ENCODE results near the gene PRSS50.
"Not testable (repeated sequence)": the region's sequence is repeated elsewhere in the genome, so short reads cannot be mapped to it uniquely, and the experiment has no call there.

The PRSS50 gene

DNA sequence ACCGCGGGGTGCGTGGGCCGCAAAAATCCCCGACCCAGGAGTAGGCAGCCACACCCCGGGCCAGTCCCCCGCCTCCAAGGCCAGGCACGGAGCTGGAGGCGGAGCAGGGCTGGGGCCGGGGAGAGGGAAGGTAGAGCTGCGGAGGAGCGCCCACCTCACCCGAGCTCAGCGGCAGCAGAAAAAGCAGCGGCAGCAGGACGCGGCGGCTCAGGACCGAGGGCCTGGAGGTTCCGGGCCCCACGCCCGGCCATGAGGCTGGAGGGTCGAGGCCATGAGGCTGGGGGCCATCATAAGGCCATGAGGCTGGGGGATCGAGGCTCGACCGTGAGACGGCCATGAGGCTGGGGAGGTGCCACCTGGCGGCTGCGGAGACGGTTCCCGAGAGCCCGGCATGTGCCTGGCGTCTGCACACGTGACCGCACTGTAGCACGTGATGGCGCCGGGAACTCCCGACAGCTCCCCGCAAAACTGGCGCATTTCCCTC lies 32.9 kb upstream of the PRSS50 start:
- no peak overlapping the region for H3K4me3 ChIP-seq (ENCODE audit: low read depth, low read length)
- TF ChIP-seq, protein P1, sequence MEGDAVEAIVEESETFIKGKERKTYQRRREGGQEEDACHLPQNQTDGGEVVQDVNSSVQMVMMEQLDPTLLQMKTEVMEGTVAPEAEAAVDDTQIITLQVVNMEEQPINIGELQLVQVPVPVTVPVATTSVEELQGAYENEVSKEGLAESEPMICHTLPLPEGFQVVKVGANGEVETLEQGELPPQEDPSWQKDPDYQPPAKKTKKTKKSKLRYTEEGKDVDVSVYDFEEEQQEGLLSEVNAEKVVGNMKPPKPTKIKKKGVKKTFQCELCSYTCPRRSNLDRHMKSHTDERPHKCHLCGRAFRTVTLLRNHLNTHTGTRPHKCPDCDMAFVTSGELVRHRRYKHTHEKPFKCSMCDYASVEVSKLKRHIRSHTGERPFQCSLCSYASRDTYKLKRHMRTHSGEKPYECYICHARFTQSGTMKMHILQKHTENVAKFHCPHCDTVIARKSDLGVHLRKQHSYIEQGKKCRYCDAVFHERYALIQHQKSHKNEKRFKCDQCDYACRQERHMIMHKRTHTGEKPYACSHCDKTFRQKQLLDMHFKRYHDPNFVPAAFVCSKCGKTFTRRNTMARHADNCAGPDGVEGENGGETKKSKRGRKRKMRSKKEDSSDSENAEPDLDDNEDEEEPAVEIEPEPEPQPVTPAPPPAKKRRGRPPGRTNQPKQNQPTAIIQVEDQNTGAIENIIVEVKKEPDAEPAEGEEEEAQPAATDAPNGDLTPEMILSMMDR (IDR thresholded peaks at IDR 0.05; ENCODE audit: borderline replicate concordance, insufficient read depth, low read depth, low read length) = no peak

DNA sequence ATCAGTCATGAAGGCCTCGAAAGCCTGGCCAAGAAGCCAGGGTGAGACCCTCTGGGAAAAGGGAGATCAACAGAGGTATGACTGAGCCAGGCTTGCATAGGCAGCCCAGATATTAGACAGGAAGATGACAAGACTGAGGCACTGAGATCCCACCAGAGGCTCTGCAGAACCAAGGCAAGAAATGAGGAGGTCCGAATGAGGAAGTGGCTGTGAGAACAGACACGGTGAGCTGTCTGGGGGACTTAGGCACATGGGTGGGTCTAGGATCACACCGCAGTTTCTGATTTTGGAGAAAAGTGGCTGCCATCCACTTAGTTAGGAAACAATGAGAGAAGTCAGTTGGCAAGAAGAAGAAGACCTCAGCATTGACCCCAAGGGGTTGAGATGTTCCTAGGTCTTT lies 31.5 kb upstream of the PRSS50 start:
- H3K4me3 ChIP-seq (ENCODE audit: low read depth, low read length) = no peak overlapping the region
- TF ChIP-seq, protein P1 (IDR thresholded peaks at IDR 0.05; ENCODE audit: borderline replicate concordance, insufficient read depth, low read depth, low read length) = no peak

DNA sequence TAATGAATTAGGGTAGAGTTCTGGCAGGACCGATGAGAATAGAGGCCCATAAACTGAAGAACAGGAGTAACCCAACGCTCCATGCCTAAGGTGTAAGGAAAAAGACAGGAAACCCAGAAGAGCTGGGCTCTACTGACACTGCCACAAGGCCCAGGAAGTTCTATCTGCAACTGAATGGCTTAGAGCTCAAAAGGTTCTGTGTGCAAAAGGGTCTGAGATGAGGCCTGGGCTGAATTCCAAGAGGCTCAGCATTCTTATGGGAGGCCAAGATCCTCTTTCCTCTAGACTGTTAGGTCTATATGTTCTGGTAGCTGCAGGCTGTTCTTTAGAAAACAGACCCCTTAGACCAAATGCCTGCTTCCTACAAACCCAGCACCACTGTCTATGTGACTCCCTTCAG lies 30.5 kb upstream of the PRSS50 start:
- TF ChIP-seq, protein P1 (IDR thresholded peaks at IDR 0.05; ENCODE audit: borderline replicate concordance, insufficient read depth, low read depth, low read length) = no peak
- H3K4me3 ChIP-seq (ENCODE audit: low read depth, low read length) = no peak overlapping the region

DNA sequence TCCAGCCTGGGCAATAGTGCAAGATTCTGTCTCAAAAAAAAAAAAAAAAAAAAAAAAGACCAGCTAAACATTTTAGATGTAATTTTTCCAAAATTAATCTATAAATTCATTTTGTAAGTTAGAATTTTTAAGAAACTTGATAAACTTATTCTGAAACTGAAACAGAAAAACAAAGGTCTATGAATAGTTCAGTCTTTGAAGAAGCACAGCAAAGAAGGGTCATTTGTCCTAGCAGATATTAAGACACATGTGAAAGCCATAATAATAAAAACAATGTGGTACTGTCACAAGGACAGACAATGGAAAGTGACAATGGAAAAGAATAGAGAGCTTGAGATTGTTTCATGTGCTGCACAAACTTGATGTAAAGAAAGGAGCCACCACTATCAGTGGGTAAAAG lies 29.0 kb upstream of the PRSS50 start:
- no peak overlapping the region for H3K4me3 ChIP-seq (ENCODE audit: low read depth, low read length)
- TF ChIP-seq, protein P1 (IDR thresholded peaks at IDR 0.05; ENCODE audit: borderline replicate concordance, insufficient read depth, low read depth, low read length) = no peak

DNA sequence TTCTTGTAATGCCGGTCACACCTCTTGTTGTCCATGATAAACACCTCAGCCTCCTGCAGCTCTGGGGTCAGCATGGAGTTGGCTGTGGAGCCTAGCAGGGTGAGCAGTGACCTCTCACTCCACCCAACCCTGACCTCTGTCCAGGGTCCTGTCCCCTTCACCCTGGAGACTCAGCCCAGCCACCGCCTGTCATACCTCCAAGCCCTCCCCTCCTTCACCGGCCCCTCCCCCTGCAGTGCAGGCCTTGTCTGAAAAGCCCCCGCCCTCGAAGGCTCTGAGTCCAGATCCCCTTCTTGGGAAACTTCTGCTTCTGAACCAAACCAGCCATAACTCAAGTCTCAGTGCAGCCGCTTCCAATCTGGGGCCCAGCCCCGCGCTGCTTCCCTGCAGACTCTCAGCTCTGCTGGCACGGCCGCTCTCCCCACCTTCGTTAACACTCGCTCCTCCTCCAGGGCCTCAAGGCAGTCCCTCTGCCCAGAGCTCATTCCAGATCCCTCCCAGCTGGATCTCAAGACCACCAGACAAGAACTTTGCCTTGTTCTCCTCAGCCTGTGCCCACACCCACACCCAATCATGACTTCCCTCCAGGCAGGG lies 25.4 kb upstream of the PRSS50 start:
- TF ChIP-seq, protein P1 (IDR thresholded peaks at IDR 0.05; ENCODE audit: borderline replicate concordance, insufficient read depth, low read depth, low read length) = no peak
- H3K4me3 ChIP-seq (ENCODE audit: low read depth, low read length) = no peak overlapping the region

DNA sequence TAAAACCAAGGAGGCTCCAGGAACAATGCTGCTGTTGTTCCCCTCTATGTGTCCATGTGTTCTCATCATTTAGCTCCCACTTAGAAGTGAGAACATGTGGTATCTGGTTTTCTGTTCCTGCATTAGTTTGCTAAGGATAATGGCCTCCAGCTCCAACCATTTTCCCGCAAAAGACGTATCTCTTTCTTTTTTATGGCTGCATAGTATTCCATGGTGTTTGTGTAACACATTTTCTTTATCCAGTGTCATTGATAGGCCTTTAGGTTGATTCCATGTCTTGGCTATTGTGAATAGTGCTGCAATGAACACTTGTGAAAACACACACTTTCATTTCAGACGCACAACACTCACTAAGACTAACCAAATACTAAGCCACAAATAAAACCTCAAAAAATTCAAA lies 21.9 kb upstream of the PRSS50 start:
- H3K4me3 ChIP-seq (ENCODE audit: low read depth, low read length) = not testable (repeated sequence)

DNA sequence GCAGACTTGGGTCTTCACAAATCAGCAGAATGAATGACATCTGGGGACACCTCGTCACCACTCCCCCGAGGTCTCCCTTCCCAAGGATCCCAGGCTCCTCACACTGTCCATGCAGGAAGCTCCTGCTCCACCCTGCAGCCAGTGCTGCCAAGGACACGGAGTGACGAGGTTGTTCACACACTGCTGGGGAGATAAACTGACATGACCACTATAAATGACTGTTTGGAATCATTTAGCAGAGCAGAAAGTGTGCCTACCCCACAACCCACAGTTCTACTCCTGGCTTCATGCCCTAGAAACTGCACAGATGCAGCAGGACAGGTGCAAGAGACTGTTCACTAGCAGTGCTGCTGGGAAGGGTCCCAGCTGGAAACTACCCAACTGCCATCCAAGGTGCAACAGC lies 19.7 kb upstream of the PRSS50 start:
- TF ChIP-seq, protein P1 (IDR thresholded peaks at IDR 0.05; ENCODE audit: borderline replicate concordance, insufficient read depth, low read depth, low read length) = no peak
- no peak overlapping the region for H3K4me3 ChIP-seq (ENCODE audit: low read depth, low read length)

Measured in GM12875 (cell line).